Measurements from ENCODE around the gene PTPRR.
"Not testable (repeated sequence)": the region's sequence is repeated elsewhere in the genome, so short reads cannot be mapped to it uniquely, and the experiment has no call there.

PTPRR gene

GRCh38 chr12:70747445-70748260 is 172.9 kb downstream of the PTPRR start:
- DNase-seq (ENCODE audit: low spot score) = no peak

- DNase-seq (ENCODE audit: low spot score) = no peak
These were observed 175.5 kb downstream of the PTPRR start for GRCh38 chr12:70745048-70745447.

- peak; percentile 61 for DNase-seq (ENCODE audit: low spot score)
These were observed 176.4 kb downstream of the PTPRR start for GRCh38 chr12:70744178-70744577.

GRCh38 chr12:70741256-70741655 is 179.3 kb downstream of the PTPRR start:
- DNase-seq (ENCODE audit: low spot score) = peak; percentile 14

- DNase-seq (ENCODE audit: low spot score) = no peak
These were observed 180.8 kb downstream of the PTPRR start for GRCh38 chr12:70739756-70740155.

GRCh38 chr12:70736351-70737133 is 184.0 kb downstream of the PTPRR start:
- no peak for DNase-seq (ENCODE audit: low spot score)

- not testable (repeated sequence) for DNase-seq (ENCODE audit: low spot score)
These were observed 185.3 kb downstream of the PTPRR start for GRCh38 chr12:70735197-70735596.

- peak; percentile 65 for DNase-seq (ENCODE audit: low spot score)
These were observed 187.2 kb downstream of the PTPRR start for GRCh38 chr12:70733385-70733784.

- no peak for DNase-seq (ENCODE audit: low spot score)
These were observed 188.3 kb downstream of the PTPRR start for GRCh38 chr12:70732287-70732686.

GRCh38 chr12:70730675-70731180 is 189.8 kb downstream of the PTPRR start:
- no peak for DNase-seq (ENCODE audit: low spot score)

GRCh38 chr12:70724444-70724843 is 196.1 kb downstream of the PTPRR start:
- peak; percentile 30 for DNase-seq (ENCODE audit: low spot score)

GRCh38 chr12:70722584-70723343 is 197.8 kb downstream of the PTPRR start:
- DNase-seq (ENCODE audit: low spot score) = no peak

- DNase-seq (ENCODE audit: low spot score) = no peak
These were observed 198.7 kb downstream of the PTPRR start for GRCh38 chr12:70721656-70722357.

GRCh38 chr12:70721216-70721615 is 199.3 kb downstream of the PTPRR start:
- DNase-seq (ENCODE audit: low spot score) = no peak

GRCh38 chr12:70719672-70720420 is 200.7 kb downstream of the PTPRR start:
- peak; percentile 41 for DNase-seq (ENCODE audit: low spot score)

GRCh38 chr12:70719071-70719470 is 201.5 kb downstream of the PTPRR start:
- no peak for DNase-seq (ENCODE audit: low spot score)

- DNase-seq (ENCODE audit: low spot score) = no peak
These were observed 208.7 kb downstream of the PTPRR start for GRCh38 chr12:70711831-70712230.

- no peak for DNase-seq (ENCODE audit: low spot score)
These were observed 211.5 kb downstream of the PTPRR start for GRCh38 chr12:70709022-70709421.

- no peak for DNase-seq (ENCODE audit: low spot score)
These were observed 213.9 kb downstream of the PTPRR start for GRCh38 chr12:70706611-70707010.

GRCh38 chr12:70698345-70698744 is 222.2 kb downstream of the PTPRR start:
- no peak for DNase-seq (ENCODE audit: low spot score)

Data from kidney tubule cell (primary cell).